HT1080 (cell line): ENCODE results near the gene PRDX1. TPM values are rescaled to one million over a fixed set of nuclear protein-coding genes. Genes with fewer than 3 reads are reported as not detected.
A peak's percentile ranks its signal among the peaks of the same experiment; 100 is the strongest.
"Not testable (repeated sequence)": the region's sequence is repeated elsewhere in the genome, so short reads cannot be mapped to it uniquely, and the experiment has no call there.

Experiments used
- DNase-seq: peaks from one replicate; pipeline ENCODE4 v3.0.0-alpha.2; 2015; ENCODE audit warnings: low read depth
- total RNA-seq: library from RNA; depleted of rRNA; stranded (reverse); fragments of >200 nt; shearing (Covaris generic); gene quantifications from 2 replicates; pipeline ENCODE4 v1.2.3, GENCODE V29; 2014

The PRDX1 gene
- total RNA-seq, 1 experiment from 2014 or later: 997 TPM

- no peak for DNase-seq
Observed at GRCh38 chr1:45536886-45537285, 15.2 kb upstream of the PRDX1 start.

- no peak for DNase-seq
Observed at GRCh38 chr1:45535988-45536766, 14.5 kb upstream of the PRDX1 start.

- DNase-seq: no peak
Observed at GRCh38 chr1:45531873-45532272, 10.2 kb upstream of the PRDX1 start.

GRCh38 chr1:45530632-45531135 lies 9.0 kb upstream of the PRDX1 start:
- DNase-seq: no peak

- DNase-seq: no peak
Observed at GRCh38 chr1:45526135-45526644, 4.5 kb upstream of the PRDX1 start.

GRCh38 chr1:45523975-45524374 lies 2.3 kb upstream of the PRDX1 start:
- DNase-seq: not testable (repeated sequence)

GRCh38 chr1:45523516-45523915 lies 1.8 kb upstream of the PRDX1 start:
- not testable (repeated sequence) for DNase-seq

- DNase-seq: peak; percentile 60
Observed at GRCh38 chr1:45522324-45523104, 830 bp upstream of the PRDX1 start.

- DNase-seq: not testable (repeated sequence)
Observed at GRCh38 chr1:45519774-45520173, 1.9 kb downstream of the PRDX1 start.

- DNase-seq: no peak
Observed at GRCh38 chr1:45518910-45519309, 2.8 kb downstream of the PRDX1 start.

- not testable (repeated sequence) for DNase-seq
Observed at GRCh38 chr1:45518366-45518765, 3.3 kb downstream of the PRDX1 start.

GRCh38 chr1:45516465-45516864 lies 5.2 kb downstream of the PRDX1 start:
- no peak for DNase-seq

- DNase-seq: no peak
Observed at GRCh38 chr1:45516036-45516435, 5.6 kb downstream of the PRDX1 start.

GRCh38 chr1:45513532-45514260 lies 8.0 kb downstream of the PRDX1 start:
- DNase-seq: not testable (repeated sequence)

- DNase-seq: peak; percentile 66
Observed at GRCh38 chr1:45512641-45513054, 9.0 kb downstream of the PRDX1 start.

GRCh38 chr1:45510972-45511527 lies 10.6 kb downstream of the PRDX1 start:
- no peak for DNase-seq

- no peak for DNase-seq
Observed at GRCh38 chr1:45510036-45510971, 11.4 kb downstream of the PRDX1 start.

GRCh38 chr1:45508295-45509151 lies 13.2 kb downstream of the PRDX1 start:
- DNase-seq: no peak

- DNase-seq: no peak
Observed at GRCh38 chr1:45507893-45508292, 13.8 kb downstream of the PRDX1 start.
